IPS-NIHi7 (cell line): ENCODE results near the gene ATP13A5.
A peak's percentile ranks its signal among the peaks of the same experiment; 100 is the strongest.

ENCODE experiments used
- DNase-seq: peaks from one replicate; pipeline ENCODE4 v3.0.0; 2012; ENCODE audit warnings: mixed read lengths; ENCODE audit errors: extremely low spot score

Gene ATP13A5

GRCh38 chr3:193253986-193254660, 124.4 kb downstream of the ATP13A5 start:
- no peak for DNase-seq

GRCh38 chr3:193250492-193250891, 128.1 kb downstream of the ATP13A5 start:
- DNase-seq, result no peak

- DNase-seq, result no peak
These were observed 129.6 kb downstream of the ATP13A5 start for GRCh38 chr3:193248848-193249468.

- DNase-seq, result no peak
These were observed 135.0 kb downstream of the ATP13A5 start for GRCh38 chr3:193243571-193243970.

GRCh38 chr3:193241716-193242115, 136.8 kb downstream of the ATP13A5 start:
- no peak for DNase-seq

- DNase-seq, result peak; percentile 93
These were observed 137.5 kb downstream of the ATP13A5 start, which contains the start of gene PLAAT1 for GRCh38 chr3:193240850-193241706. PLAAT1 (plus strand) TSS chr3:193241222; CDS start chr3:193255651, 14,429 bp downstream.

- peak; percentile 29 for DNase-seq
These were observed 138.1 kb downstream of the ATP13A5 start for GRCh38 chr3:193240436-193240849.

GRCh38 chr3:193237030-193237429, 141.5 kb downstream of the ATP13A5 start:
- no peak for DNase-seq

- no peak for DNase-seq
These were observed 142.0 kb downstream of the ATP13A5 start for GRCh38 chr3:193236599-193236998.

GRCh38 chr3:193231201-193231600, 147.4 kb downstream of the ATP13A5 start:
- DNase-seq, result no peak

- no peak for DNase-seq
These were observed 147.9 kb downstream of the ATP13A5 start for GRCh38 chr3:193230610-193231009.

GRCh38 chr3:193229851-193230420, 148.6 kb downstream of the ATP13A5 start:
- no peak for DNase-seq

GRCh38 chr3:193228206-193228605, 150.3 kb downstream of the ATP13A5 start:
- DNase-seq, result no peak

- DNase-seq, result no peak
These were observed 153.0 kb downstream of the ATP13A5 start for GRCh38 chr3:193225302-193226125.
